Mesodermal cell (in vitro differentiated cells): ENCODE measurements around the gene CAMK2B.

ENCODE experiments used
- H3K27ac ChIP-seq: 2 replicates; pipeline ENCODE4 v1.7.0; 2013; ENCODE audit warnings: mild to moderate bottlenecking, low read depth, low read length, moderate library complexity; ENCODE audit not compliant: severe bottlenecking
- H3K36me3 ChIP-seq: 2 replicates; pipeline ENCODE4 v1.7.1; 2013; ENCODE audit warnings: mild to moderate bottlenecking, low read length, moderate library complexity; ENCODE audit not compliant: control insufficient read depth, insufficient read depth
- H3K4me1 ChIP-seq: one replicate; pipeline ENCODE4 v1.7.1; 2013; ENCODE audit warnings: mild to moderate bottlenecking, low read length; ENCODE audit not compliant: insufficient read depth, control insufficient read depth, poor library complexity, severe bottlenecking
- H3K4me3 ChIP-seq: 2 replicates; pipeline ENCODE4 v1.7.0; 2013; ENCODE audit warnings: low read length, control low read depth, mild to moderate bottlenecking; ENCODE audit not compliant: insufficient read depth, poor library complexity, severe bottlenecking; ENCODE audit errors: extremely low read depth
- H3K9me3 ChIP-seq: 2 replicates; pipeline ENCODE4 v1.7.1; 2013; ENCODE audit warnings: mild to moderate bottlenecking, low read length, moderate library complexity; ENCODE audit not compliant: control insufficient read depth
- WGBS, 2 experiments: methylation state at CpG; one replicate each; pipeline ENCODE4 v1.1.5; 2013; ENCODE audit warnings: missing lambda C conversion rate in 2 of 2; ENCODE audit not compliant: insufficient coverage in 2 of 2; 5-methylcytosine and 5-hydroxymethylcytosine counted together

The CAMK2B gene

GRCh38 chr7:44272456-44272855, 52.9 kb downstream of the CAMK2B start:
- H3K27ac ChIP-seq, result no peak overlapping the region
- H3K4me1 ChIP-seq, result peaks cover 9% of the 10 kb centered on the region
- 92 to 93% methylated on average over 6 to 7 of the region's 7 CpGs for whole genome bisulfite sequencing, 2 experiments
- H3K4me3 ChIP-seq, result no peak overlapping the region
- H3K36me3 ChIP-seq, result no peaks in the 10 kb centered on the region
- no peaks in the 10 kb centered on the region for H3K9me3 ChIP-seq

- H3K27ac ChIP-seq, result no peak overlapping the region
- no peaks in the 10 kb centered on the region for H3K36me3 ChIP-seq
- 89 to 100% methylated on average over 1 to 4 of the region's 7 CpGs for WGBS, 2 experiments
- H3K4me1 ChIP-seq, result no peaks in the 10 kb centered on the region
- no peak overlapping the region for H3K4me3 ChIP-seq
- H3K9me3 ChIP-seq, result no peaks in the 10 kb centered on the region
These were observed 55.4 kb downstream of the CAMK2B start for GRCh38 chr7:44269943-44270493.

- Histone ChIP-seq H3K4me1 (no peaks in the 10 kb centered on the region), H3K27ac (no peak overlapping the region), H3K9me3 (no peaks in the 10 kb centered on the region), H3K36me3 (no peaks in the 10 kb centered on the region), H3K4me3 (no peak overlapping the region)
- 91 to 95% methylated on average over 7 to 8 of the region's 10 CpGs for WGBS, 2 experiments
These were observed 56.0 kb downstream of the CAMK2B start for GRCh38 chr7:44269417-44269816.

- 94% methylated on average over 4 of the region's 5 CpGs; no CpG with 5 or more reads in 1 of the 2 experiments for WGBS, 2 experiments
- Histone ChIP-seq H3K9me3 (no peaks in the 10 kb centered on the region), H3K36me3 (no peaks in the 10 kb centered on the region), H3K27ac (no peak overlapping the region), H3K4me3 (no peak overlapping the region), H3K4me1 (peaks cover under 1% of the 10 kb centered on the region)
These were observed 56.7 kb downstream of the CAMK2B start for GRCh38 chr7:44268671-44269070.

- Histone ChIP-seq H3K4me1 (peaks cover 4% of the 10 kb centered on the region), H3K27ac (no peak overlapping the region), H3K9me3 (no peaks in the 10 kb centered on the region), H3K36me3 (no peaks in the 10 kb centered on the region), H3K4me3 (no peak overlapping the region)
- 85 to 91% methylated on average over 19 of the region's 21 CpGs for WGBS, 2 experiments
These were observed 57.5 kb downstream of the CAMK2B start for GRCh38 chr7:44267719-44268421.

GRCh38 chr7:44267178-44267577, 58.2 kb downstream of the CAMK2B start:
- no peak overlapping the region for H3K4me3 ChIP-seq
- H3K4me1 ChIP-seq, result peaks cover 7% of the 10 kb centered on the region
- H3K27ac ChIP-seq, result no peak overlapping the region
- 83 to 100% methylated on average over 1 of the region's 3 CpGs for WGBS, 2 experiments
- H3K36me3 ChIP-seq, result no peaks in the 10 kb centered on the region
- no peaks in the 10 kb centered on the region for H3K9me3 ChIP-seq

GRCh38 chr7:44266526-44266925, 58.9 kb downstream of the CAMK2B start:
- Histone ChIP-seq H3K4me1 (peaks cover 7% of the 10 kb centered on the region), H3K9me3 (no peaks in the 10 kb centered on the region), H3K36me3 (no peaks in the 10 kb centered on the region), H3K4me3 (no peak overlapping the region), H3K27ac (no peak overlapping the region)
- 93 to 95% methylated on average over 7 to 8 of the region's 8 CpGs for WGBS, 2 experiments

GRCh38 chr7:44265728-44266127, 59.7 kb downstream of the CAMK2B start:
- 92 to 100% methylated on average over 5 of the region's 8 CpGs for WGBS, 2 experiments
- Histone ChIP-seq H3K4me3 (no peak overlapping the region), H3K9me3 (no peaks in the 10 kb centered on the region), H3K4me1 (peaks cover 7% of the 10 kb centered on the region), H3K36me3 (no peaks in the 10 kb centered on the region), H3K27ac (no peak overlapping the region)

- Histone ChIP-seq H3K36me3 (no peaks in the 10 kb centered on the region), H3K27ac (no peak overlapping the region), H3K9me3 (no peaks in the 10 kb centered on the region), H3K4me3 (no peak overlapping the region), H3K4me1 (peaks cover 13% of the 10 kb centered on the region)
- 58 to 65% methylated on average over 8 to 10 of the region's 11 CpGs for WGBS, 2 experiments
These were observed 61.0 kb downstream of the CAMK2B start for GRCh38 chr7:44264221-44264931.

GRCh38 chr7:44263326-44264082, 61.9 kb downstream of the CAMK2B start:
- Histone ChIP-seq H3K4me1 (peaks cover 22% of the 10 kb centered on the region), H3K27ac (no peak overlapping the region), H3K4me3 (no peak overlapping the region), H3K9me3 (no peaks in the 10 kb centered on the region), H3K36me3 (no peaks in the 10 kb centered on the region)
- WGBS, 2 experiments, result 75 to 81% methylated on average over 11 to 15 of the region's 20 CpGs
